Measurements from ENCODE around the gene PACSIN1.

DNA sequence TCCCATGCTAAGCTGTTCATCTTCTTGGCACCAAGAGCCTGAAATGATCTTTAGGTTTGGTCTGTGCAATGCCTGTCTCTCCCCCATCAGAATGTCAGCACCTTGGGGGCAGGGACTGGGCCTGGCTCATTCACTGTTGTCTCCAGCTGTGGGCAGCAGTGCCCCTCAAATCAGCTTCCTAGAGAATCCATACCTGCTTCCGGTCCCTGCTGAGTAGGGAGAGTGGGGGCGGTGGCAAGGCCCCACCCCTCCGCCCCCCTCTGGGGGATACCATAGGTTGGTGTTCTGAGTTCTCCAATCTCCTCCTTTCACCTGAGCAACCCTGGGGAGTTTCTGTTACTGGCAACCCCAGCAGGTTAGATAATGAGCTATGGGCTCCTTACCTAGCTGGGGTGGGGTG is 109.5 kb downstream of the PACSIN1 start:
- no peak for TF ChIP-seq EGR1 (IDR thresholded peaks at IDR 0.05; ENCODE audit: low read depth in 2 of 2)
- TF ChIP-seq, protein P1, sequence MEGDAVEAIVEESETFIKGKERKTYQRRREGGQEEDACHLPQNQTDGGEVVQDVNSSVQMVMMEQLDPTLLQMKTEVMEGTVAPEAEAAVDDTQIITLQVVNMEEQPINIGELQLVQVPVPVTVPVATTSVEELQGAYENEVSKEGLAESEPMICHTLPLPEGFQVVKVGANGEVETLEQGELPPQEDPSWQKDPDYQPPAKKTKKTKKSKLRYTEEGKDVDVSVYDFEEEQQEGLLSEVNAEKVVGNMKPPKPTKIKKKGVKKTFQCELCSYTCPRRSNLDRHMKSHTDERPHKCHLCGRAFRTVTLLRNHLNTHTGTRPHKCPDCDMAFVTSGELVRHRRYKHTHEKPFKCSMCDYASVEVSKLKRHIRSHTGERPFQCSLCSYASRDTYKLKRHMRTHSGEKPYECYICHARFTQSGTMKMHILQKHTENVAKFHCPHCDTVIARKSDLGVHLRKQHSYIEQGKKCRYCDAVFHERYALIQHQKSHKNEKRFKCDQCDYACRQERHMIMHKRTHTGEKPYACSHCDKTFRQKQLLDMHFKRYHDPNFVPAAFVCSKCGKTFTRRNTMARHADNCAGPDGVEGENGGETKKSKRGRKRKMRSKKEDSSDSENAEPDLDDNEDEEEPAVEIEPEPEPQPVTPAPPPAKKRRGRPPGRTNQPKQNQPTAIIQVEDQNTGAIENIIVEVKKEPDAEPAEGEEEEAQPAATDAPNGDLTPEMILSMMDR (IDR thresholded peaks at IDR 0.05; ENCODE audit: low read depth, low read length, missing input control), result no peak
- TF ChIP-seq, protein P2, sequence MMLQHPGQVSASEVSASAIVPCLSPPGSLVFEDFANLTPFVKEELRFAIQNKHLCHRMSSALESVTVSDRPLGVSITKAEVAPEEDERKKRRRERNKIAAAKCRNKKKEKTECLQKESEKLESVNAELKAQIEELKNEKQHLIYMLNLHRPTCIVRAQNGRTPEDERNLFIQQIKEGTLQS (IDR thresholded peaks at IDR 0.05), result no peak
- TF ChIP-seq, protein P3, sequence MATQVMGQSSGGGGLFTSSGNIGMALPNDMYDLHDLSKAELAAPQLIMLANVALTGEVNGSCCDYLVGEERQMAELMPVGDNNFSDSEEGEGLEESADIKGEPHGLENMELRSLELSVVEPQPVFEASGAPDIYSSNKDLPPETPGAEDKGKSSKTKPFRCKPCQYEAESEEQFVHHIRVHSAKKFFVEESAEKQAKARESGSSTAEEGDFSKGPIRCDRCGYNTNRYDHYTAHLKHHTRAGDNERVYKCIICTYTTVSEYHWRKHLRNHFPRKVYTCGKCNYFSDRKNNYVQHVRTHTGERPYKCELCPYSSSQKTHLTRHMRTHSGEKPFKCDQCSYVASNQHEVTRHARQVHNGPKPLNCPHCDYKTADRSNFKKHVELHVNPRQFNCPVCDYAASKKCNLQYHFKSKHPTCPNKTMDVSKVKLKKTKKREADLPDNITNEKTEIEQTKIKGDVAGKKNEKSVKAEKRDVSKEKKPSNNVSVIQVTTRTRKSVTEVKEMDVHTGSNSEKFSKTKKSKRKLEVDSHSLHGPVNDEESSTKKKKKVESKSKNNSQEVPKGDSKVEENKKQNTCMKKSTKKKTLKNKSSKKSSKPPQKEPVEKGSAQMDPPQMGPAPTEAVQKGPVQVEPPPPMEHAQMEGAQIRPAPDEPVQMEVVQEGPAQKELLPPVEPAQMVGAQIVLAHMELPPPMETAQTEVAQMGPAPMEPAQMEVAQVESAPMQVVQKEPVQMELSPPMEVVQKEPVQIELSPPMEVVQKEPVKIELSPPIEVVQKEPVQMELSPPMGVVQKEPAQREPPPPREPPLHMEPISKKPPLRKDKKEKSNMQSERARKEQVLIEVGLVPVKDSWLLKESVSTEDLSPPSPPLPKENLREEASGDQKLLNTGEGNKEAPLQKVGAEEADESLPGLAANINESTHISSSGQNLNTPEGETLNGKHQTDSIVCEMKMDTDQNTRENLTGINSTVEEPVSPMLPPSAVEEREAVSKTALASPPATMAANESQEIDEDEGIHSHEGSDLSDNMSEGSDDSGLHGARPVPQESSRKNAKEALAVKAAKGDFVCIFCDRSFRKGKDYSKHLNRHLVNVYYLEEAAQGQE (IDR thresholded peaks at IDR 0.05), result no peak
- TF ChIP-seq GABPA (IDR thresholded peaks at IDR 0.05 in 1 of 2, conservative IDR thresholded peaks at IDR 0.05 in 1 of 2), result no peak
- TF ChIP-seq YY1 (IDR thresholded peaks at IDR 0.05), result no peak
- TF ChIP-seq, protein P4, sequence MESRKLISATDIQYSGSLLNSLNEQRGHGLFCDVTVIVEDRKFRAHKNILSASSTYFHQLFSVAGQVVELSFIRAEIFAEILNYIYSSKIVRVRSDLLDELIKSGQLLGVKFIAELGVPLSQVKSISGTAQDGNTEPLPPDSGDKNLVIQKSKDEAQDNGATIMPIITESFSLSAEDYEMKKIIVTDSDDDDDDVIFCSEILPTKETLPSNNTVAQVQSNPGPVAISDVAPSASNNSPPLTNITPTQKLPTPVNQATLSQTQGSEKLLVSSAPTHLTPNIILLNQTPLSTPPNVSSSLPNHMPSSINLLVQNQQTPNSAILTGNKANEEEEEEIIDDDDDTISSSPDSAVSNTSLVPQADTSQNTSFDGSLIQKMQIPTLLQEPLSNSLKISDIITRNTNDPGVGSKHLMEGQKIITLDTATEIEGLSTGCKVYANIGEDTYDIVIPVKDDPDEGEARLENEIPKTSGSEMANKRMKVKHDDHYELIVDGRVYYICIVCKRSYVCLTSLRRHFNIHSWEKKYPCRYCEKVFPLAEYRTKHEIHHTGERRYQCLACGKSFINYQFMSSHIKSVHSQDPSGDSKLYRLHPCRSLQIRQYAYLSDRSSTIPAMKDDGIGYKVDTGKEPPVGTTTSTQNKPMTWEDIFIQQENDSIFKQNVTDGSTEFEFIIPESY (IDR thresholded peaks at IDR 0.05), result no peak
